Fibroblast of skin of left quadriceps (primary cell): Measurements from ENCODE around the gene CADM2.
"Not testable (repeated sequence)": the region's sequence is repeated elsewhere in the genome, so short reads cannot be mapped to it uniquely, and the experiment has no call there.

Experiments used
- DNase-seq, 2 experiments: peaks; one replicate each; pipeline ENCODE4 v3.0.0-alpha.2; 2013; ENCODE audit warnings: low read depth in 2 of 2

Gene CADM2

GRCh38 chr3:85672761-85673160, 714.0 kb downstream of the CADM2 start:
- no peak for DNase-seq

DNA sequence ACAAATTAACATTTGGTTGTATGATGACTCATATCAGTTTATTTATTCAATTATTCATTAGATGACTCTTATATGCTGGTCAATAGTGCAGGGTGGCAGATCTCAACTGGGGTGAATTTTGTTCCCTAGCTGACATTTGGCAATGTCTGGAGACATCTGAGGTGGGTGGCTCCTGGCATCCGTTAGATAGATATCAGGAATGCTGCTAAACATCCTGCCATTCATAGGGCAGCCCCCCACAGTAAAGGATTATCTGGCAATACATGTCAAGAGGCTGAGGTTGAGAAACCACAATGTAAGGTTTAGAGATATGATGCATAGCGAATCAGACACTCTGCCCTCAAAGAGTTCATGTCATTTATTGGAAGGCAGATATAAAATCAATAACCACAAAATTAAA, 719.9 kb downstream of the CADM2 start:
- DNase-seq = no peak

DNA sequence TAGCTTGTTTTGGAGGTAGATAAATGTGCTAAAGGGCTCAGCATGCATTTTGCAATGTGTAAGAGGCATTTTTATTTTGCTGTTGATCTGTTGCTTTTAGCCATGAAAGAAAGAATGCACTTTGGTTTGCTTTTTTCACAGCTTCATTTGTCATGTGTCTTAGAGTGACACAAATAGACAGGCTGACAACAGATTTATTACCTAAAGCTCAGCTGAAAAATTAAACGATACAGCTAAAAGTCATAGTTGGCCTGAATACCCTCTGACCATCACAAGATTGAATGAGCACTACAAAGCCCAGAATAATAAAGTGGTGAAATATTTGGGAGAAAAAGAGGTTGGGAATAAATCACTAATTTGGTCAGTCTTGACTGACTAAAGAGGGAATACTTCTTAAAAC, 723.1 kb downstream of the CADM2 start:
- DNase-seq = no peak

DNA sequence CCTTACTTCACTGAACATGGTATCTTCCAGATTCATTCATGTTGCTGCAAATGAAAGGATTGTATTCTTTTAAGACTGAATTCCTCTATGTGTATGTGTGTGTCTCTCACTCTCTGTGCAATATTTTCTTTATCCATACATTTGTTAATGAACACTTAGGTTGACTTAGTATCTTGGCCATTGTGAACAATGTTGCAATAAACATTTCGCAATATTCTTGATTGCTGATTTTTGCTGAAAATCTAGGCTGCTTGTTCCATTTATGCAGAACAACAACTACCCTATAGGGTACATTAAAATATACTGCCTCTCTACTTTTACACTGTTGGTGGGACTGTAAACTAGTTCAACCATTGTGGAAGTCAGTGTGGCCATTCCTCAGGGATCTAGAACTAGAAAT, 732.4 kb downstream of the CADM2 start:
- DNase-seq = no peak

DNA sequence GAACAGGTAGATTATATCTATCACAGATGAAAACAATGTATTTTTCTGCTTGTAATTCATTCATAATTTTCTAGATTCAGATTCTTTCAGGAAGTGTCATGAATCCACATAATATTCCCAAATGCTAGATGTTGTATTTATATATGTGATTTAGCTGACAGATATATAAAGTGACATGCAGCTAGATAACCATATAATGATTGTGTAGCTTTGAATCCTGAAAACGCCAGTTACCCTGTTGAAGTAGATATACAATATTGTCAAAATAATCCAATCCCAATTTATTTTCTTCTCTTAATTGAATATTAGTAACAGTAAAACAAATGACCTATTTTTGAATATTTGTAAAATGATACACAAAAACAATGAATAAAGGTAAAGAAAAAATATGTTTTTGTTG, 738.4 kb downstream of the CADM2 start:
- DNase-seq = no peak

- no peak for DNase-seq
These were observed 747.3 kb downstream of the CADM2 start for GRCh38 chr3:85706130-85706529.

DNA sequence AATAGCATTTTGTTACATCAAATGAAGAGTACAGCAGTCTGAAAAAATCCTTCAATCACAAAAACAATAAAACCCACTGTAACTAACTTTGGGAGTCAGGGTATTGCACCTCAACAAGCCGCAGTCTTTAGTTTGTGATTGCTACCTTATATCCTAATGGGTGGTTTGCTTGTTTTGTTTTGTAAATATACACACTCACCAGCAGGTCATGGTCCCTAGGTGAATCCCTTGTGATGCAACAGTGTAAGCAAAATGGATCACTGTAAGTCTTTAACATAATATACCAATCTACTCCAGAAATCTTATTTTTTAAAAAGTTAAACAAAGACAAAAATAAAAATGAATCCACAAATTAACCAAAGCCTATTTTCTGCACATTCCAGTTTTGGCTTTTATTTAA, 749.5 kb downstream of the CADM2 start:
- DNase-seq = not testable (repeated sequence)

GRCh38 chr3:85709346-85709892, 750.6 kb downstream of the CADM2 start:
- DNase-seq = no peak

DNA sequence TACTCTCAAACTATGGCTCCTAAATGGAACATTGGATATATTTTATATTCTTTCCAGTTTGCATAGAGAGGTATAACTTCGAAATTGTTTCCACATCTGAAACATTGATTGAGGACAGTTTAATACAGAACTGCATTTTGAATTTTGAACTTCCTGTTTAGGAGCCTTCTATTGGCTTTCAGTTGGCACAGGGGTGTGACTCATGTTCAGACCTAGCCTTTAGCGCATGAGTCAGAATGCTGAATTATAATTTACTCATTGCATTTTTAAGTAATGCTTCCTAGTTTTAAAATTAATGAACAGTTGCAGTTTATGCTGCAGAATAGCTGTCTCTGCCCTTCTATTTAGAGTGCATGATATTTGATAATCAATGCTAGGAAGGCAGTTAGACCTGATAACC, 751.7 kb downstream of the CADM2 start:
- no peak for DNase-seq

DNA sequence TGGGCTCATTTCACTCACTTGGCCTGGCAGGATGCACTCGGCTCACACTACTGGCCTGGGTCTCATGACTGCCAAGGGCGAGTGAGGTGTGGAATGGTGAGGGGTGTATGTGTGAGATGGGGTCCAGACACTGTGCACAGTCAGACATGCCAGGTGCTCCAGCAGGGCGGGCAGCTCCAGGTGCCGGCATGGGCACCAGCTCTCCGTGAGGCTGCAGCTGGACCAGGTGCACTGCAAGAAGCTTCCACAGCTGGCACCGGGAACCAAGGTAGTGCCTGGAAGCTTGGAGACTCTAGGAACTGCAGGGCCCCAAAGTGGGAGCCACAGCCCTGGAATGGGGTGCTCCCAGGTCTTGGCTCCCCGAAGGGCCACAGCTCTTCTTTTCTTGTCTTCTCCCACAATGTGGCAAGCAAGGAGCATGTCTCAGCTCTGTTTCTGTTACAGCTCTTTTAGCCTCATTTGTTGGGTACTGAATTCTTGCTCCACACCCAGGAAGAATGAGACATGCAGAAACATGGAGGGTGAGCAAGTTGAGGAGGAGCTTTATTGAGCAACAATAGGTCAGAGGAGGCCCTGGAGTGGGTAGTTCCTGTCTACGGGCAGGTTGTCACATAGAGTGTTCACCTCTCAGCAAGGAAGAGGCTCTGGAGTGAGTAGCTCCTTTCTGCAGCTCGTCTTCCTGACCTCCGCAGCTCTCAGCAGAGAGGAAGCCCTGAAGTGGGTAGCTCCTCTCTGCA, 762.8 kb downstream of the CADM2 start:
- DNase-seq = no peak

- DNase-seq = no peak
These were observed 767.0 kb downstream of the CADM2 start for GRCh38 chr3:85725809-85726208.

DNA sequence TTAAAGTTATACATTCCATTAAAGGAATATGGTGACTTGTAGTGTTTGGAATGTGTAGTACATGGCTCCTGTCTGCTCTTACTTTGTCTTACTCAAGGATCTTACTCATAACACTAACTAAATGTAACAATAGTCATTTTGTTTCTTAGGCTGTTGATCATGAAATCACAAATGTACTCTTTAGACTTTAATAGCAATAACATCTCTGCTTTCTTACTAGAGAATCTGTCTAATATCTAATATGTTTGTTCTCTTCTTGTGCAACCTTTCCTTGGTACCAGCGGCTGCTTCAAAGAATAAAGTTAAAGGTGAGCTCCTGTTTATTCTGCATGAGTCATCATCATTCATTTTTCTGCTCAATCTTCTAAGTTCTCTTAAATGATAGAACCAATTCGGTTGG, 767.5 kb downstream of the CADM2 start:
- no peak for DNase-seq

DNA sequence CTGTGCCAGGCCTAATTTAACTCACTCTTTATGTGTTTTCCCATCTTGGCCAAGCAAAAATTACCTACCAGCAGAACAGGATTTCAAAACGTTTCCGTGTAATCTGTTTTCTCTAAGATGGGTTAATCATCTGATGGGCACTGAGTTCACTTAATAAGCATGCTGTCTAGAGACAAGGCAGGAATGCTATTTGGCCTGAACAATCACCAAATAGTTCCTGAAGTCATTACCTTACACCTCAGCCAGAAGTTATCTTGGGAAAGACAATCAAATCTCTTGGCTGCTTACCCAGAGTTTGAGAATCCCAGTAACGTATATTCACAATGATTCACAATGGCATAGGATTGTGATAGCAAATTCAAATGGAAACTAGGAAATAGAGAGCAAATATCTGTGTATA, 779.1 kb downstream of the CADM2 start:
- no peak for DNase-seq

- DNase-seq = no peak
These were observed 781.8 kb downstream of the CADM2 start for GRCh38 chr3:85740561-85740960.

GRCh38 chr3:85758442-85758841, 799.7 kb downstream of the CADM2 start:
- DNase-seq = no peak

GRCh38 chr3:85760342-85760741, 801.6 kb downstream of the CADM2 start:
- DNase-seq = no peak

DNA sequence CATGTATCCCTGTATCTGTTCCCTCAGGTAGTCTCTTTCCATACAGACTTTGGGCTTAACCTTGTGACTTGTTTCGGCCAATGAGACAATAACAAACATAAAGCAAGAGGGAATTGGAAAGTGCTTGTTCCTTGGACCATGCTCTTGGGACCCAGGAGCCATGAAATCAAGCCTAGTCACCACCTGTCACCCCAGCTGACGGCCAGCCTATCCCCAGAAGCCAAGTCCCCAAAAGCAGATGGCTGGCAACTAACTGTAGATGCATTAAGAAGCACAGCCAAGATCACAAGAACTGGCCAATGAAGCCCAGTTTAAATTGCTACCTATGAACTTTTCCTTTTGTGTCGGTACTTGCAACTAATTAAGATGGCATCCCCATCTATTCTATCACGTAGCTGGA, 822.0 kb downstream of the CADM2 start:
- DNase-seq = no peak

DNA sequence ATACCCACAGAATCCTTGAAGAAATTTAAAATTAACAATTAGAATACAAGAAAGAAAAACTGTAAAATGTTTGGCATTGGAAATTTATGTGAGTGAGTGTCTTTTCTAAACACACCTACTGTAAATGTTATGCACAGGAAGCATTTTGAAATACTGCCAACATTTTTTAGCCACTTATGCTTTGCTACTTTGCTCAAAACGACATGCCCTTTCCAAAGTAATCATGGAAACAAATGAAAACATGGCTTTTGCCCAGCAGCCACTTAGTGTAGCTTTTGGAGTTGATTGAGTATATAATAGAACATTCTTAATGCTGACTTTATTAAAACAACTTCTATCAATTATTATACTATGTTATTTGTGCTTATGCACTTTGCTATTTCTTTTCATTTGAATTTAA, 823.0 kb downstream of the CADM2 start:
- DNase-seq = no peak

DNA sequence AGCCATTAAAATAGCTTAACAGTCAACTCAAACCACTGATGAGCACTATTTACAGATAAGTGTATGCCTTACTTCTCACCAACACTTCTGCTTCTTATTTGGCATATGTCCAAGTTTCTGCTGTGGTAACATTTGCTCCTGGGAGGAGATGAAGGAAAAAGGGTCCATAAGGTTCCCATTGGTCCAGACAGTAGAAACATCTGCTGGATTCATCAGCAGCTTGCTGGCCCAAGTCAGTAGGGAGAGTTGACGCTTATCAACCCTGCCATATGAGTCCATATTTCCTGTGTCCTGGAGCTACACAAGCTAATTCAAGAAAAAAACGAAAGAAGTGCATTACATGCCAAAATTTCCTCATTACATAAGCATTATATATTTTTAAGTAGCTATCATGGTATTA, 824.5 kb downstream of the CADM2 start:
- no peak for DNase-seq

DNA sequence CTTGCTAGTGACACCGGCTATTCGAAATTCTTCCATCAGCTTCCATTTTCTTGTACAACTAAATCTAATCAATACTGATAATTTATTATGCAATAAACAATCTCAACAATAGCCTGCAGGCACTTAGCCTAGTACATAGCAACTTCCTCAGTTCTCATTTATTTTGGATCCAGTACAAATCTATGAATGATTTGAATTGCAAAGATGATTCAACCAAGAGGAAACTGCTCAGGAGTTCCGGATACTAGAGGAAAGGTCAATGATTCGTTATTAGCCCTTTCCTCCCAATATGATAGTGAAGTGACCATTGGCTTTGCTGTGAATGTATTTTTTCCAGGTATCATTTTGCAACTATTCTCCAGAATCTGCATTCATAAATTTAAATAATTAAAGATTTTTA, 827.0 kb downstream of the CADM2 start:
- DNase-seq = no peak

- no peak for DNase-seq
These were observed 831.7 kb downstream of the CADM2 start for GRCh38 chr3:85790445-85791030.

DNA sequence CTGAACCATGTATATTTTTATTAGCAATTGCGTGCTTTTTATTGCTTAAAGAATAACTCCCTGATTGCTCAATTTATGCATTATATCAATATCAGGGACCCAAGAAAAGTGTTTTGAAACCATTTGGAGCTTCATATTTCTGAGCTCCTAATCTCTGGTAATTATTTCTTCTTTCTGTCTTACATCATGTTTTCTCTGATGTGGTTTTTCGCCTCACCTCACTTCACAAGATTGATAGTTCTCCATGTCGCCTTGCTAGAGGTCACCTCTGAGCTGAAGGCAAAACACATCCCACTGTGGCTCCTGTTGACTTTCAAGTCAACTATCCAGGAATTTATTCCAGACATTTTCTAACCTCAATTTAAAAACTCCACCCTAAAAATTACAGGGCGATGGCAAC, 837.4 kb downstream of the CADM2 start:
- DNase-seq = no peak

- DNase-seq = no peak
These were observed 841.9 kb downstream of the CADM2 start for GRCh38 chr3:85800676-85801075.

DNA sequence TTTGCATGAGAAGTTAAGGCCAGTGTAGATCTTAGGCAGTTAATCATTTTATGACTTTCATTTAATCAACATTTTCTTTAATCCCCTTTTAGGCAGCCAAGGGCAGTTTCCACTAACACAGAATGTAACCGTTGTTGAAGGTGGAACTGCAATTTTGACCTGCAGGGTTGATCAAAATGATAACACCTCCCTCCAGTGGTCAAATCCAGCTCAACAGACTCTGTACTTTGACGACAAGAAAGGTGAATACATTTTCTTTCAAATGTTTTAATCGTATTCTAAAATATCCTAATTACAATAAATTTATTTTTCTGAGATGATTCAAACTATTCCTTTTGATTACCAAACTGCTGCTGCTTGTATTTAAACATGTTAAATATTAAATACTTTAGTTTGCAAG, 843.2 kb downstream of the CADM2 start:
- no peak for DNase-seq
